ENCODE results near the gene OR1J1.

Gene OR1J1

GRCh38 chr9:122444041-122444733, 33.5 kb downstream of the OR1J1 start:
- no peak for DNase-seq

DNA sequence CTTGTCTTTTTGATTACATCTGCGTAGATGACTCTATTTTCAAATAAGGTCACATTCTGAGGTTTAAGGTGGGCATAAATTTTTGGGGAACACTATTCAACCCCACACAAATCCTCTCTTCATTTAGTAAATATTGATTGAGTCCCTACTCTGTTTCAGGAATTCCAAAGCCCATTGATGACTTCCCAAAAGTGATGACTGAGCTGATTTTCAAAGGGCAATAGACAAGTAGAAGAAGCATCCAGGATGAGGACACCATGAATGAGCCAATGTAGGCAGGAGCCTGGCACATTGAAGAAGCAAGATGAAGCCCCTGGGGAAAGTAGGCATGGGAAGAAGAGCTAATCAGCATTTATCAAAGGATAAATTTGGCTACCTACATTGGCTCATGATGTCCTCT, 35.2 kb downstream of the OR1J1 start:
- DNase-seq = no peak
